Measurements from ENCODE around the gene ZNF189.

Gene ZNF189

GRCh38 chr9:101419863-101420262 is 21.2 kb downstream of the ZNF189 start:
- DNase-seq (ENCODE audit: low read depth), result no peak

- DNase-seq (ENCODE audit: low read depth), result no peak
Measured at GRCh38 chr9:101421653-101422065, 23.0 kb downstream of the ZNF189 start.

GRCh38 chr9:101427358-101427757 is 28.7 kb downstream of the ZNF189 start:
- no peak for DNase-seq (ENCODE audit: low read depth)

- DNase-seq (ENCODE audit: low read depth), result no peak
Measured at GRCh38 chr9:101427957-101428655, 29.5 kb downstream of the ZNF189 start.

DNA sequence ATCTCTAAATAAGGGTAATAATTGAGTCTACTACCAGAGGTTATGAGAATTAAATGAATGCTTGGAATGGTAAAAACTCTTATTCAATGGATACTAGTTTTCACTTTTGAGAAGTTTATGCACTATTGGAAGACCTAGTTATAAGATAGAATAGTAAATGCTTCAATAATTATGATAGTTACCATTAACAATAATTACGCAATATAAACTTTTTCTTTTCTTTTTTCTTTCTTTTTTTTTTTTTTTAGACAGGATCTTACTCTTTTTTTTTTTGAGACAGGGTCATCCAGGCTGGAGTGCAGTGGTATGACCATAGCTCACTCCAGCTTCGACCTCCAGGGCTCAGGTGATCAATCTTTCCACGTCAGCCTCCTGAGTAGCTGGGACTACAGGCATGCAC is 30.3 kb downstream of the ZNF189 start:
- DNase-seq (ENCODE audit: low read depth), result no peak

DNA sequence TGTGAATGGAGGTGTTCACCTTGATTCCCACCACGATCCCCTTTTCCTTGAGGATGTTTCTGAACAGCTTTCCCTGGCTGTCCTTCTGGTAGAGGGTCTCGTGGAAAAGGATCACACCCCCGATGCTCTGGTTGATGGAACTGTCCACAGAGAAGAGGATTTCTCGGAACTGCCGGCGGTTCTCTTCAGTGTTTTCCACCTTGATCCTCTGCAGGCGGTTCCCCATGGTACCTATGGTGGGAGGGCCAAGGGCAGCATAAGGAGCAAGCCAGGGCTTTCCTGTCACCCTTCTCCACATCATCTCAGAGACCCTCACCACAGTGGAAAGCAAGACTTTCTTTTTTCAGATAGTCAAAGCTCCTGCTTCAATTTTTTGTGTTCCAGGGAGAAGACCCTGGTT is 31.1 kb downstream of the ZNF189 start:
- DNase-seq (ENCODE audit: low read depth), result no peak

- no peak for DNase-seq (ENCODE audit: low read depth)
Measured at GRCh38 chr9:101432171-101432570, 33.5 kb downstream of the ZNF189 start.

- DNase-seq (ENCODE audit: low read depth), result no peak
Measured at GRCh38 chr9:101432740-101433139, 34.1 kb downstream of the ZNF189 start.

GRCh38 chr9:101433229-101433628 is 34.6 kb downstream of the ZNF189 start:
- no peak for DNase-seq (ENCODE audit: low read depth)

GRCh38 chr9:101434998-101435397 is 36.3 kb downstream of the ZNF189 start:
- DNase-seq (ENCODE audit: low read depth), result no peak

- DNase-seq (ENCODE audit: low read depth), result no peak
Measured at GRCh38 chr9:101435601-101436079, 37.0 kb downstream of the ZNF189 start, which contains the start of gene ALDOB. Gene ALDOB, minus strand, starts transcription at chr9:101435774. Its CDS starts 4,887 bp downstream, at chr9:101430887.

DNA sequence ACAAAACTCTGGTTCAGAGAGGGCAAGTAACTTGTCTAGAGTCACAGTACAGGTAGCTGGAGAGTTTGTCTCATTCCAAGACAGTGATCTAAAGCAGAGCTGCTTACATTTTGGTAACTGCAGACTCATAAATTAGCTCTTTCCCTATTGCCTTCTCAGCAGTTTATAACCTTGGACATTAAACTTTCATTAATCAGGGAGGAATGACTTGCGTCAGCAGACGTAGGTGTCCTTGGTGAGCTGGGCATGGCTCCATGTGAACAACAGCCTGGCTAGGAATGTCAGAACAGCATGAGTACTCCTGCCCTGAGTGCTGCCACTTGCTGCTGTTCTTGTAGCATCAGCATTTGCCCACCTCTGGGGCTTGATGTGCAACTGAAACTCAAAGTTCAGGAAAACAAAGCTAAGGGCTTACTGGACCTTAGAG is 39.2 kb downstream of the ZNF189 start:
- DNase-seq (ENCODE audit: low read depth), result no peak

DNA sequence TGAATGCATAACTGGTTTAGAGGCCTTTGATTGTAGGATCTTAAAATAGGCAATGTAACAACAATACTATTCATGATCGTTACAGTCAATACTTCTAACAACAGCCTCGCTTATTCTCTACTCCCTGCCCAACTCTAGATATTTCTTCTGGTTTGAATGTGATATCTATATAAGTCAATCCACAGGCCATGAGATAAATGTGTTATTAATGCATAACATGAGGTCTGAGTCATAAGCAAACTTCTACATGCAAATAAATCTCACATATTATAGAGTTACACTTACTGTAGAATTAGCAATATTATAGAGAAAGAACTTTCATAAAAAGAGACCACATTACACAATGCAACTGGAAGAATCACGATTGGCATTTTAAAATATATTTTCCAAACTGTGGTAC is 39.9 kb downstream of the ZNF189 start:
- DNase-seq (ENCODE audit: low read depth), result no peak

DNA sequence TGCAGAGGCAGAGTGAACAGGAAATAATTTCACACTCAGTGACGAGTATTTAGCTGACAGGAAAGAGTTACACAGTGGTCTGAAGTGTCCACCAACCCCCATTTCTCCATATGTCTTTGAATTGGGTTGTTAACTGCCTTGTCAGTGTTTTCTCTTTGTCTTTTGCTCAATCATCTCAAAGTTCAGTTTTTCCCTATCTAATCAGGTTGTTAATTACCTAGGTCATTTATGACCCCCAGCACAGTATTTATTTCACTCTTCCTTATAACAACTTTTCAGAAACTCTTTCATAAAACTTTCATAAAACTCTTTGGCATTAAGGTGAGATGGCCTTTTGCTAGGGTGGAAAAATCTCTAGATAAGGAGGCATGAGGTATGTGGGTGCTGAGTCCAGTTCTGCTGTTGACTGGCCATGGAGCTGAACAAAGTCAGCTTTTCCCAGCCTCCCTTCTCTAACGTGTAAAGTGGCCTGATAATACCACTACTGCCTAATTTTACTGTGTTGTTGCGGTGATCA is 42.1 kb downstream of the ZNF189 start:
- DNase-seq (ENCODE audit: low read depth), result no peak

DNA sequence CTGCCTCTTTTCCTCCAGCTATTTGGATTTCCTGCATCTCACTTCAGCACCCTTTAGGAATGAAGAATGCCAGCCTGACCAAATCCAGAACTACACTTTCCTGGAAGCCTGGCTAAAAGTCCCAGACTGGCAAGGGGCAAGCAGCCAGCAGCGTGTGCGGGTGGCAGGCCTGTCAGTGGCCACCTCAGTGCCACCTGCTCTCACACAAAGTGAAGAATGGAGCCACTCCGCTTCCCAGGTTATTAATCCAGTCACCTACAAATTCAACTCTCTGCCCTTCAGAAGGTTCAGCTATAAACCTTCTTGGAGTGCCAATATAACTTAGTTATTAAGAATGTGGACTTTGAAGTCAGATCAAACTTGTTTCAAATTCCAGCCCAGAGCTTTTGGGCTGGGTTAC is 43.7 kb downstream of the ZNF189 start:
- no peak for DNase-seq (ENCODE audit: low read depth)

DNA sequence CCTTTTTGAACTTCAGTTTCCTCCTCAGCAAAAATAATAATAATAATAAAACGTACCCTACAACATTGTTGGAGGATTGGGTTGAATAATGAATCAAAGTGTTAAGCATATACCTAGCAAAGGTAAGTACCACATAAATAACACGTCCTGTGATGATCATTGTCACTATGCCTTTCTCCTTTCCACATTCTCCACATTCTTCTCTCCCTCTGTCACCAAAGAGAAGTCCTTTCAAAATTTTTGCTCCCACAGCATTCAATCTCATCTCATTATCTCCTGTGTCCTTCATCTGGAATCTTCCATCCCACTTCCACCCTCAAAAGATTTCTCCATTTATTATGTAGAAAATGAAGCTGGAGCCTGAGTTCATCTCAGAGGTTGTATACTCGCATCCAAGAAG is 44.1 kb downstream of the ZNF189 start:
- no peak for DNase-seq (ENCODE audit: low read depth)

DNA sequence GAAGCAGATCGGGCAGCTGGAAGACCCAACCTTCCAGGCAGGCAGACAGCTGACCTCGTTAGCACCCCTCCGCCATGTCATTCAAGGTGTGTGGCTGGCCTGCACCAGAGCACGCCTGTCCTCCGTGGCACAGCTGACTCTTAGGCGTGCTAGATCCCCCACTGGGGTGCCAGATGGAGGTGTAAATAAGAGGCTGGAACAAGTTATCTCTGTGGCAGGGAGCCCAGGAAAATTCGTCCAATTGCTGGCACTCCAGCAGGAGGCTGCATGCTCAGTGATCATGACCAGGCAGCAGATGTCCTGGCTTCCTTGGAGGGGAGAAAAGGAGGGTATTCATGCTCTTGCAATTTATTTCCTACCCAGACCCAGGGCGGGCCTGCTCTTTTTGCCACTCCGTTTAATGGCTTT is 44.7 kb downstream of the ZNF189 start:
- DNase-seq (ENCODE audit: low read depth), result no peak

- no peak for DNase-seq (ENCODE audit: low read depth)
Measured at GRCh38 chr9:101445353-101446029, 46.8 kb downstream of the ZNF189 start.

GRCh38 chr9:101446732-101447131 is 48.1 kb downstream of the ZNF189 start:
- no peak for DNase-seq (ENCODE audit: low read depth)

GRCh38 chr9:101448680-101449070 is 50.0 kb downstream of the ZNF189 start:
- DNase-seq (ENCODE audit: low read depth), result no peak

GRCh38 chr9:101449071-101449721 is 50.5 kb downstream of the ZNF189 start:
- peak; percentile 37 for DNase-seq (ENCODE audit: low read depth)

DNA sequence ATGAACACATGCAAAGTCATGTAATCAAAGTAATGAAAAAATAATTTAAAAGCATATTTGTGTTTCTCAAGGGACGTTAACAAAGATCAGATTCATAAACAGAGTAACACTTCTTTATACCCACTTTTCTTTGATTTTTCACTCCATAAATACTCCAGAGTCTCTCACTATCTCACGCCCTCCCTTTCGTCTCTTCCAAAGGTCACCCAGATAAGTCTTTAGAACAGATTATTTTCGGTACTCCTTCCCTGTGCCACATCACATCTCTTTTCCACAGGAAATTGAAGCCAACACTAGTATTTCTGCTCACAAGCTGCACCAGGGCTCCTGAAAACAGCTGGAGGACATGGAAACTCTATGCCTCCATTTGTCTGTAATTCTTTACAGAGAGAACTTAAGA is 52.3 kb downstream of the ZNF189 start:
- DNase-seq (ENCODE audit: low read depth), result no peak

DNA sequence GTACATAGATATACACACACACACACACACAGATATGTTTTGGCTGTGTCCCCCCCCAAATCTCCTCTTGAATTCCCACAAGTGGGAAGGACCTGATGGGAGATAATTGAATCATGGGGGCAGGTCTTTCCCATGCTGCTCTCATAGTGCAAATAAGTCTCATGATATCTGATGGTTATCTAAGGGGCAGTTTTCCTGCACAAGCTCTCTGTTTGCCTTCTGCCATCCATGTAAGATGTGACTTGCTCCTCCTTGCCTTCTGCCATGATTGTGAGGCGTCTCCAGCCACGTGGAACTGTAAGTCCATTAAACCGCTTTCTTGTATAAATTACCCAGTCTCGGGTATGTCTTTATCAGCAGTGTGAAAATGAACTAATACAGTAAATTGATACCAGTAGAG is 52.8 kb downstream of the ZNF189 start:
- DNase-seq (ENCODE audit: low read depth), result no peak
